ENCODE data around the gene ZFP64.

GRCh38 chr20:52143277-52143676 is 48.3 kb downstream of the ZFP64 start:
- TF ChIP-seq CTCF (conservative IDR thresholded peaks at IDR 0.05) (no peak), EZH2 (IDR thresholded peaks at IDR 0.05; ENCODE audit: low read depth) (no peak)

Measured in PC-9 (cell line).